ENCODE data around the gene RHBDD2. TPM values are rescaled to one million over a fixed set of nuclear protein-coding genes. Genes with fewer than 3 reads are reported as not detected.
A peak's percentile ranks its signal among the peaks of the same experiment; 100 is the strongest.
"Not testable (repeated sequence)": the region's sequence is repeated elsewhere in the genome, so short reads cannot be mapped to it uniquely, and the experiment has no call there.

Gene RHBDD2
- total and polyA plus RNA-seq, 12 donors: 123 to 575 (median 228) TPM

GRCh38 chr7:75849573-75849972 lies 29.3 kb upstream of the RHBDD2 start:
- Histone ChIP-seq H3K27ac (no peak overlapping the region), H3K9me3 (replicated peaks in 1 of 3) (no peaks in the 10 kb centered on the region), H3K4me1 (replicated peaks in 1 of 2) (no peaks in the 10 kb centered on the region), H3K27me3 (no peaks in the 10 kb centered on the region), H3K4me3 (no peak overlapping the region), H3K36me3 (replicated peaks in 1 of 2) (no peaks in the 10 kb centered on the region)
- intact Hi-C loops (cut with DNase I): no loop called here
- WGBS, 4 donors: 63 to 77% (median 74%) methylated on average over 3 of the region's 3 CpGs
- DNase-seq: no peak
- TF ChIP-seq POLR2A (IDR thresholded peaks at IDR 0.05) (no peak), CTCF (IDR thresholded peaks at IDR 0.05) (no peak)

- H3K27me3 ChIP-seq: no peaks in the 10 kb centered on the region
- H3K4me1 ChIP-seq (replicated peaks in 1 of 2): no peaks in the 10 kb centered on the region
- no peak overlapping the region for H3K27ac ChIP-seq
- H3K9me3 ChIP-seq (replicated peaks in 1 of 3): no peaks in the 10 kb centered on the region
- WGBS, 4 donors: 42 to 63% (median 49%) methylated on average over 4 of the region's 4 CpGs
- TF ChIP-seq POLR2A (IDR thresholded peaks at IDR 0.05): no peak
- no peak for TF ChIP-seq CTCF (IDR thresholded peaks at IDR 0.05)
- H3K36me3 ChIP-seq (replicated peaks in 1 of 2): no peaks in the 10 kb centered on the region
- H3K4me3 ChIP-seq: no peak overlapping the region
- no peak for DNase-seq
- intact Hi-C loops (cut with DNase I): no loop called here
Measured at GRCh38 chr7:75850235-75850634, 28.6 kb upstream of the RHBDD2 start.

GRCh38 chr7:75854233-75854632 lies 24.6 kb upstream of the RHBDD2 start:
- intact Hi-C loops (cut with DNase I): no loop called here
- TF ChIP-seq POLR2A (IDR thresholded peaks at IDR 0.05) (no peak), CTCF (IDR thresholded peaks at IDR 0.05) (no peak)

GRCh38 chr7:75854813-75855345 lies 24.0 kb upstream of the RHBDD2 start:
- H3K9me3 ChIP-seq (replicated peaks in 1 of 3); H3K27ac ChIP-seq; H3K27me3 ChIP-seq; DNase-seq; H3K36me3 ChIP-seq (replicated peaks in 1 of 2); H3K4me3 ChIP-seq; H3K4me1 ChIP-seq (replicated peaks in 1 of 2); intact Hi-C loops (cut with DNase I): not testable (repeated sequence)
- WGBS, 4 donors: 69 to 91% (median 83%) methylated on average over 6 to 10 of the region's 10 CpGs

More at GRCh38 chr7:75854233-75854632, 24.6 kb upstream of the RHBDD2 start:
- no peaks in the 10 kb centered on the region for H3K36me3 ChIP-seq (replicated peaks in 1 of 2)
- no peak overlapping the region for H3K27ac ChIP-seq
- no peak overlapping the region for H3K4me3 ChIP-seq
- WGBS, 4 donors: 76 to 86% (median 81%) methylated on average over 5 of the region's 5 CpGs
- no peaks in the 10 kb centered on the region for H3K9me3 ChIP-seq (replicated peaks in 1 of 3)
- DNase-seq: no peak
- no peaks in the 10 kb centered on the region for H3K4me1 ChIP-seq (replicated peaks in 1 of 2)
- H3K27me3 ChIP-seq: no peaks in the 10 kb centered on the region

- Histone ChIP-seq H3K4me3 (no peak overlapping the region), H3K27me3 (no peaks in the 10 kb centered on the region), H3K9me3 (replicated peaks in 1 of 3) (no peaks in the 10 kb centered on the region), H3K36me3 (replicated peaks in 1 of 2) (no peaks in the 10 kb centered on the region), H3K27ac (no peak overlapping the region), H3K4me1 (replicated peaks in 1 of 2) (no peaks in the 10 kb centered on the region)
- 74 to 79% (median 77%) methylated on average over 6 of the region's 6 CpGs for WGBS, 4 donors
- TF ChIP-seq CTCF (IDR thresholded peaks at IDR 0.05): no peak
- TF ChIP-seq POLR2A (IDR thresholded peaks at IDR 0.05): no peak
- intact Hi-C loops (cut with DNase I): no loop called here
- DNase-seq: peak in 1 of 7 donors; percentile 39
Measured at GRCh38 chr7:75856536-75856935, 22.3 kb upstream of the RHBDD2 start.
